Keratinocyte (primary cell): ENCODE results near the gene POLR1C. TPM values are rescaled to one million over a fixed set of nuclear protein-coding genes. Genes with fewer than 3 reads are reported as not detected.
"Not testable (repeated sequence)": the region's sequence is repeated elsewhere in the genome, so short reads cannot be mapped to it uniquely, and the experiment has no call there.

ENCODE experiments used
- DNase-seq: peaks from one replicate; pipeline ENCODE4 v3.0.0-alpha.2; 2011; ENCODE audit warnings: low read depth, missing footprints, low spot score
- FAIRE-seq: peaks from 2 replicates; lab custom pipeline; 2011; peaks lifted over from hg19 to GRCh38; lab: Jason Lieb, UNC
- H2AFZ ChIP-seq: 2 replicates; pipeline ENCODE4 v1.6.0; 2012; ENCODE audit warnings: low read length, control low read depth, inconsistent platforms; ENCODE audit not compliant: control insufficient read depth
- H3K27ac ChIP-seq: 2 replicates; pipeline ENCODE4 v1.5.1; 2011; ENCODE audit warnings: low read length; ENCODE audit not compliant: control insufficient read depth, insufficient read depth
- H3K27me3 ChIP-seq: 3 replicates; pipeline ENCODE4 v1.6.0; 2011; ENCODE audit warnings: low read length; ENCODE audit not compliant: control insufficient read depth, insufficient read depth; ENCODE audit errors: extremely low read depth
- H3K36me3 ChIP-seq, 2 experiments: 2 replicates in 1 of 2; 3 replicates in 1 of 2; pipeline ENCODE4 v1.5.1; 2011; ENCODE audit warnings: low read length in 2 of 2, mild to moderate bottlenecking in 1 of 2; ENCODE audit not compliant: control insufficient read depth in 2 of 2, insufficient read depth in 2 of 2; ENCODE audit errors: extremely low read depth in 1 of 2
- H3K4me1 ChIP-seq: 3 replicates; pipeline ENCODE4 v1.5.1; 2011; ENCODE audit warnings: low read length; ENCODE audit not compliant: control insufficient read depth, insufficient read depth; ENCODE audit errors: extremely low read depth
- H3K4me2 ChIP-seq: 3 replicates; pipeline ENCODE4 v1.6.0; 2011; ENCODE audit warnings: low read depth, low read length; ENCODE audit not compliant: control insufficient read depth, insufficient read depth; ENCODE audit errors: extremely low read depth
- H3K4me3 ChIP-seq, 3 experiments: fragments of 200-600 bp in 1 of 3; sonication (generic) in 1 of 3; 2 replicates in 2 of 3; 3 replicates in 1 of 3; pipeline ENCODE4 v1.5.1; 2011 to 2016; ENCODE audit warnings: low read length in 3 of 3, mild to moderate bottlenecking in 3 of 3, control low read depth in 2 of 3, inconsistent platforms in 1 of 3, low read depth in 1 of 3, mixed read lengths in 1 of 3, mixed run types in 1 of 3, moderate library complexity in 1 of 3; ENCODE audit not compliant: control insufficient read depth in 2 of 3, insufficient read depth in 2 of 3; ENCODE audit errors: extremely low read depth in 1 of 3
- H3K79me2 ChIP-seq: 2 replicates; pipeline ENCODE4 v1.6.0; 2012; ENCODE audit warnings: low read length; ENCODE audit not compliant: control insufficient read depth, insufficient read depth
- H3K9ac ChIP-seq: 3 replicates; pipeline ENCODE4 v1.6.0; 2011; ENCODE audit warnings: low read length; ENCODE audit not compliant: control insufficient read depth, insufficient read depth; ENCODE audit errors: extremely low read depth
- H3K9me1 ChIP-seq: 3 replicates; pipeline ENCODE4 v1.6.0; 2011; ENCODE audit warnings: low read length; ENCODE audit not compliant: control insufficient read depth, insufficient read depth; ENCODE audit errors: extremely low read depth
- H3K9me3 ChIP-seq: 2 replicates; pipeline ENCODE4 v1.5.1; 2012; ENCODE audit warnings: low read depth, low read length; ENCODE audit not compliant: control insufficient read depth
- H4K20me1 ChIP-seq: 3 replicates; pipeline ENCODE4 v1.6.0; 2011; ENCODE audit warnings: low read length; ENCODE audit not compliant: control insufficient read depth, insufficient read depth; ENCODE audit errors: extremely low read depth
- CTCF ChIP-seq, 3 experiments: IDR thresholded peaks in 1 of 3; conservative IDR thresholded peaks in 1 of 3; optimal IDR thresholded peaks in 1 of 3; 2 replicates in 2 of 3; 3 replicates in 1 of 3; pipeline versions ENCODE3 to v1.5.1; 2011; ENCODE audit warnings: low read length in 3 of 3, mild to moderate bottlenecking in 3 of 3, moderate library complexity in 2 of 3, control low read depth in 1 of 3, inconsistent platforms in 1 of 3; ENCODE audit not compliant: insufficient read depth in 2 of 3; ENCODE audit errors: extremely low read depth in 1 of 3
- EZH2 ChIP-seq: IDR thresholded peaks from one replicate; pipeline ENCODE4 v1.6.1; 2012; ENCODE audit warnings: inconsistent platforms, mild to moderate bottlenecking, low read length, moderate library complexity
- dilution Hi-C: fragments of 300-500 bp; cut with MboI; formaldehyde crosslinking; loops from one replicate; pipeline ENCODE4 v1.7.0; 2020; ENCODE audit warnings: low sequenced_read_pairs; ENCODE audit not compliant: extremely low pct_ligation_motif_present
- polyA plus RNA-seq, 5 experiments: library from polyadenylated mRNA; depleted of rRNA in 3 of 5; stranded (reverse) in 3 of 5; stranded (forward) in 1 of 5; unstranded in 1 of 5; fragments of >200 nt; gene quantifications; 1 replicate in 1 of 5; 2 replicates in 3 of 5; 3 replicates in 1 of 5; pipeline versions ENCODE4 v1.2.1 to v1.2.3, GENCODE V29; 2011 to 2012; ENCODE audit warnings: missing spikeins in 2 of 5, low read depth in 1 of 5, low replicate concordance in 1 of 5

Gene POLR1C
- polyA plus RNA-seq, 1 donor (not counting 4 experiments of a cell fraction or from before 2014, with no cell fraction given) = 121 TPM

GRCh38 chr6:43524483-43524961 lies 7.6 kb downstream of the POLR1C start:
- H3K4me1 ChIP-seq = peaks cover 8% of the 10 kb centered on the region
- no peaks in the 10 kb centered on the region for H3K9me3 ChIP-seq
- no peak overlapping the region for H2AFZ ChIP-seq
- dilution Hi-C loops = no loop called here
- no peak for DNase-seq
- H3K9ac ChIP-seq = no peak overlapping the region
- H3K27me3 ChIP-seq = no peaks in the 10 kb centered on the region
- no peak for TF ChIP-seq CTCF (optimal IDR thresholded peaks at IDR 0.05 in 1 of 3, IDR thresholded peaks at IDR 0.05 in 1 of 3, conservative IDR thresholded peaks at IDR 0.05 in 1 of 3; ENCODE audit: extremely low read depth in 1 of 3, insufficient read depth in 2 of 3, low read length in 3 of 3)
- no peak for TF ChIP-seq EZH2
- FAIRE-seq = no peak
- peaks cover 7% of the 10 kb centered on the region for H3K79me2 ChIP-seq
- peaks cover 51 to 83% of the 10 kb centered on the region in 2 experiments for H3K36me3 ChIP-seq
- H3K4me2 ChIP-seq = no peak overlapping the region
- peak overlapping the region; percentile 23 for H3K27ac ChIP-seq
- no peaks in the 10 kb centered on the region for H3K9me1 ChIP-seq
- H3K4me3 ChIP-seq = no peak overlapping the region
- H4K20me1 ChIP-seq = peaks cover 6% of the 10 kb centered on the region

- dilution Hi-C loops = no loop called here
- H4K20me1 ChIP-seq = no peaks in the 10 kb centered on the region
- no peaks in the 10 kb centered on the region for H3K9me3 ChIP-seq
- no peak overlapping the region for H3K4me2 ChIP-seq
- H3K79me2 ChIP-seq = no peaks in the 10 kb centered on the region
- no peaks in the 10 kb centered on the region for H3K9me1 ChIP-seq
- no peak for DNase-seq
- H3K4me1 ChIP-seq = no peaks in the 10 kb centered on the region
- no peak overlapping the region for H3K27ac ChIP-seq
- H3K27me3 ChIP-seq = no peaks in the 10 kb centered on the region
- no peak overlapping the region for H3K4me3 ChIP-seq
- TF ChIP-seq CTCF (optimal IDR thresholded peaks at IDR 0.05 in 1 of 3, IDR thresholded peaks at IDR 0.05 in 1 of 3, conservative IDR thresholded peaks at IDR 0.05 in 1 of 3; ENCODE audit: extremely low read depth in 1 of 3, insufficient read depth in 2 of 3, low read length in 3 of 3) (no peak), EZH2 (no peak)
- H3K36me3 ChIP-seq = peaks cover 39 to 42% of the 10 kb centered on the region in 2 experiments
- H3K9ac ChIP-seq = no peak overlapping the region
- FAIRE-seq = no peak
- no peak overlapping the region for H2AFZ ChIP-seq
Measured at GRCh38 chr6:43532201-43532600, 15.3 kb downstream of the POLR1C start.

- H3K27ac ChIP-seq, H3K4me1 ChIP-seq, H3K27me3 ChIP-seq, H3K9me3 ChIP-seq, H4K20me1 ChIP-seq, H3K4me3 ChIP-seq, H3K9ac ChIP-seq, FAIRE-seq, DNase-seq, H3K4me2 ChIP-seq, H2AFZ ChIP-seq, H3K9me1 ChIP-seq, H3K79me2 ChIP-seq, dilution Hi-C loops: not testable (repeated sequence)
- H3K36me3 ChIP-seq = peaks cover 12 to 14% of the 10 kb centered on the region in 2 experiments
Measured at GRCh38 chr6:43538986-43539385, 22.1 kb downstream of the POLR1C start.

- H2AFZ ChIP-seq, H3K79me2 ChIP-seq, H3K27ac ChIP-seq, H3K9ac ChIP-seq, H3K4me2 ChIP-seq, H3K9me1 ChIP-seq, H3K27me3 ChIP-seq, H3K9me3 ChIP-seq, DNase-seq, H4K20me1 ChIP-seq, FAIRE-seq, dilution Hi-C loops, H3K4me3 ChIP-seq, H3K4me1 ChIP-seq: not testable (repeated sequence)
- H3K36me3 ChIP-seq = peaks cover 11 to 13% of the 10 kb centered on the region in 2 experiments
Measured at GRCh38 chr6:43539409-43539808, 22.5 kb downstream of the POLR1C start.
